Right ventricle myocardium superior (tissue), 1 donor: Measurements from ENCODE around the gene CEP68. TPM values are rescaled to one million over a fixed set of nuclear protein-coding genes. Genes with fewer than 3 reads are reported as not detected.

Source experiments
- total RNA-seq: library from RNA; stranded (reverse); fragmentation: NEBNext Ultra II Directional; extraction: Animal tissue kit (Norgen Biotek cat#: 25700); gene quantifications from one replicate; pipeline ENCODE4 v1.2.1, GENCODE V29; 2021
- donor health status: DM: no; HTN: yes; CAD: no; lungs with severe emphysema.

CEP68 gene
- total RNA-seq, 1 donor from 2014 or later: 19.5 TPM

Other genes starting within 250 kb of the CEP68 start
- 3.5 TPM for gene SLC1A4, start 67.0 kb upstream of the CEP68 start, total RNA-seq
- 115 TPM for gene RAB1A, start 73.7 kb downstream of the CEP68 start, total RNA-seq
- 100 TPM for gene ACTR2, start 171.4 kb downstream of the CEP68 start, total RNA-seq